NCI-H2196 treated with DMSO at 0.1 percent for 48 hours (cell line): ENCODE measurements around the gene FARP1.

ENCODE experiments used
- DNase-seq: peaks from one replicate; lab custom pipeline; 2025; ENCODE audit not compliant: unreplicated experiment; lab: John Stamatoyannopoulos, UW

Gene FARP1

DNA sequence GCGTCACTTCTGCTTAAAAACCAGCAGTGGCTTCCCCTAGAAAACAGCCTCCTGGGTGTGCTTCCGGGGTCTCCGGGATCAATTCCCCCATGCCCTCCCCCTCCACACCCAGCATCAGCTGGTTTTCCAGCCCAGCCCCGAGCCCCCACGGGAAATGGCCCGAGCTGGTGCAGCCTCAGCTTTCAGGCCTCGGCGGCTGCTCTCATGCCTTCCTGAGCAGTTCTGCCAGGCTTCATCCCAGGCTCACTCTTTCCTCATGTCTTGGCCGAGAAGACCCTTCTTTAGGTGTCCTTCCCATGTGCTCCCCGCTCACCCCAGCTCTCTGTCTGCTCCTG, 137.2 kb downstream of the FARP1 start:
- no peak for DNase-seq

DNA sequence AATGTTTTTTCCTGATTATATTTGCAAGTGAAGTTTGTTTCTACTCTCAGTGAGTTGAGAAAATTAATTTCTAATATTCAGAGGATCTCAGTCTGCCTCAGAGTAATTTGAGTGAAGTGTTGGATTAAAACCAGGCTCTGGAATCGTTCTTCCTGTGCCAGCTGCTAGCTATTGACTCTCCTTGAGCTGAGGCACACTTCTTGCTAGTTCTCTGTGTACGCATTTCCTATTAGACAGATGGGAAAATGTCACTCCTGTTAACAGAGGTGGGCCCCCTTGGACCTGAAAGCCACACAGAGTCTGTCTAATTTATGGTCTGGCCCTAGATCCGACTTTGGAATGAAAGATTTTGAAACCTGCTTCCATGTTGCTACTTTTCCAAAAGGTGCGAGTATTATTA, 141.8 kb downstream of the FARP1 start:
- DNase-seq: no peak

DNA sequence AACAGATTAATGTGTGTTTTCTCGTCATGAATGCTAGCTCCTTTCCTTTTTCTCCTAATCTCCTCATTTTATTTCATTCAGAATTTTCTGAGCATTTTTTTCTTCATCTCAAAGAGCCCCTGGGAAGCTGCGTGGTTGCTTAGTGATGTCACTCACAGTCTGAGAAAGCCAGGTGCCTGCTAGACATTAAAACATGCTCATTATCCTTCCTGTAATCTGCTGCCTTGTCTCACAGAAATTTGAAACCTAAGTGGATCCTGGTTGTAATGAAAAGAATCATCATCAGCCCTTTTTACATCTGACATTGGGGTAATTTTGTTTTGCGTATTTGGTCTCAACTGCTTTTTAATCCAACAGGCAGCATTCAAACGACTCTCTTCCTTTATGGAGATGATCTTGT, 142.4 kb downstream of the FARP1 start:
- DNase-seq: peak; percentile 18

DNA sequence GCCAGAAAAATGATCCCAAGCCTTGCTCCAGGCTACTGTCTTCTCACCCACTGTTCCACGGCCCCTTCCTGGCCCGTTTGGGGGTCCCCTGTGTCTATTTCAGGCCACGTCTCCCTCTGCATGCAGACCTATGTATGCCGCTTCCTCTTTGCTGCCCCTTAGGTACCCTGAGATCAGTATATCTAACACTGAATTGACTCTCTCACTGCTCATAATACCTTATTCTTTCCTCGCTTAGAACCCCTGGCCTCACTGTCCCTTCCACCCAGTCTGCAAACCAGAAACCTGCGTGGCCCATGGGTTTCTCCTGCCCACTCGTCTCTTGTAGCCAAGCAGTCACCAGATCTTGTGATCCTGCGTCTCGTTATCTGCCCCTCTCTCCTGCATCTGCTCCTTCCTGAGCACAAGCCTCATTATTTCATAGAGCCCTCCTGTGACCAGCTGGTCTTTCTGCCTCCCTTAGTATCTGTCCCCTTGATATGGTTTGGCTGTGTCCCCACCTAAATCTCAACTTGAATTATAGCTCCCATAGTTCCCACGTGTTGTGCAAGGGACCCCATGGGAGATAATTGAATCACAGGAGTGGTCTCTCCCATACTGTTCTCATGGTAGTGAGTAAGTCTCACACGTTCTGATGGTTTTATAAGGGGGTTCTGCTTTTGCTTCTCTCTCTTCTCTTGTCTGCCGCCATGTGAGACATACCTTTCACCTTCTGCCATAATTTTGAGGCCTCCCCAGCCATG, 143.1 kb downstream of the FARP1 start:
- no peak for DNase-seq

DNA sequence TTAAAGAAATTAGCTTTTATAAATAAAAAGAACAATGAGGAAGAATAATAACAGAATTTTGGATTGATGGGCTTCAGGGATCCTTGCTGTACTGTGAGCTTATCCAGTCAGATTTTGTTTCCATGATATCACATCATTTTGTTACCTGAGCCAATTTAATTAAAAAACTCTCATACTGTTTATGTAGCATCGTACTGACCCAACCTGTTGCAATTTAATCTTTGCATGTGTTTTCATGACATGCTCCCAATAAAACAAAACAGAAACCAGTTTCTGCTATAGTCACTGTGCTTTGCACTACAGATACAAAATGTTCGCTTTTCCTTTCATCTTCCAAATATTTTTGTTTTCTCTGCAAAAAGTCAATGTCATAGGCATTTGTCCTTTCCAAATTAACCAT, 143.9 kb downstream of the FARP1 start:
- DNase-seq: no peak

DNA sequence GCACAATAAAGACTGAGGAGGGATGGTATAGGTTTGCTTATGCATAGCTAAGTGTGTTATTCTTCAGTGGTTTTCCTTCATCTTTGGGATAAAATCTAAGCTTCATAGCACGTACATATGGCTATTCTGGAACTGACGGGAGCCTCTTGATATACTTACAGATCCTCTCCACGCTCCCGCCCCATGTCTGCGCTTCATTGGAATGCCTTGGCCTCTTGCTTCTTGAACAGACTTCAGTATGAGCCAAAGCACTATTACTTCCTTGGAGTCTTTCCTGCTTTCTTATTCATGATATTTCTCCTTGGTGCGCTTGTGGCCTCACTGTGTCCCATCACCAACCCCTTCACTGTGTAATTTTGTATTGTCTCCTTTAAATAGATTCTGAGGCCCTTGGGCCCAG, 145.3 kb downstream of the FARP1 start:
- no peak for DNase-seq

DNA sequence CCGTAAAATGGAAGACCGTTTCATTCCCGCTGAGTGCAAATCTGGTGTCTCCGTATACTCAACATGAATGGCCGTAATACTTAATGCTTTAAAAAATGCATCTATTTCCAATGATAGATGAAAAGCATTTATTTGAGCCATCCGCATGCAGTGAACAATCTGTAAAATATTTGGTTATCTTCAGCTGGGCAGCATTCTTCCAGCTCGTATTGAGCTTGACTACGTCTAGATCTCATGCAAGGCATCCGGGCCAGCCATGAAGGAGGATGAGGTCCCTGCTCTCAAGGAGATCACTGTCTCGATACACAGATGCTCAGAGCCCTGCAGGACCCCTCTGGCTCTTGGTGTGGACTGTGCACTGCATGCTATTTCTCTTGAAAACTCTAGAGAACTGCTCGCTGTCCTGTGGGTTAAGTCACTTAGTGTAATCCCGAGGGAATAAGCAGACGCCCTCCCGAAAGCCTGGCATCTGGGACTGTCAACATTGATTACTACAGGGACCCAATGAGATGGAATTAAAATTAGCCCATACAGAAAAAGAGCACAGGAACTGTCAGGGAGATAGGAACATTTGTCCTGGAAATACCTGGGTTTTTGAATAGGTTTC, 146.5 kb downstream of the FARP1 start:
- no peak for DNase-seq

DNA sequence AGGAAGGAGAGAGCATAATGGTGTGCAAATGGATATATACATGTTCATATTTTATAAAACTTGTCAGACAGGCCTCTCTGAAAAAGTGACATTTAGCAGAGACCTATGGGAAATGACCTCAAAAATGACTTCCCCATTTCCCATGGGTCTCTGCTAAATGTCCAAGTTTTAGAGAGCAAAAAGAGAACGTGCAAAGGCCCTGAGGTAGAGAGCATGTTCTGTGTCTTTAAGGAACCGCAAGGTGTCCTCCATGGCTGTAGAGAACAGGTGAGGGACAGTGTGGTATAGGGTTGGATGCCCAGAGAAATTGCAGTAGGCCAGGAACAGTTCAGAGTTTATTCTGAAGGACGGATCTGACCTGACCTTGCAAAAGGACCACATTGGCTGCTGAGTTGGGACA, 147.4 kb downstream of the FARP1 start:
- no peak for DNase-seq

DNA sequence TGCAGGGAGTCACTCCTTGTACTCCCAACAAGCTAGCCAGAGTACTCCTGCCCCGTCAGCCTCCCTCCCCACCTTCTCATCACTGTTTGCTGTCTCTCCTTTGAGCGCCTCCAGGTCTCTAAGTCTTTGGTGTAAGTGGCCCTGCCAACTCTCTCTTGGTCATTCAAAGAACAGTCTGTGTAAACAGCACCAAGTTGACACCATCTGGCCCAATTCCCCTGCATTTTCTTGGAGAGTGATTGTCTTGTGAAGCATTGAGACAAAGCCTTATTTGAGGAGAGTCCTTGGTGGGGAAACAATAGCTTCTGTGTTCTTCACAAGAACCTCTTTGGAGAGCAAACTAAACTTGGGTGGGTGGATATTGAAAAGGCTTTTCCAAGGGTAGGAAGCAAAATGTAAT, 148.8 kb downstream of the FARP1 start:
- no peak for DNase-seq

DNA sequence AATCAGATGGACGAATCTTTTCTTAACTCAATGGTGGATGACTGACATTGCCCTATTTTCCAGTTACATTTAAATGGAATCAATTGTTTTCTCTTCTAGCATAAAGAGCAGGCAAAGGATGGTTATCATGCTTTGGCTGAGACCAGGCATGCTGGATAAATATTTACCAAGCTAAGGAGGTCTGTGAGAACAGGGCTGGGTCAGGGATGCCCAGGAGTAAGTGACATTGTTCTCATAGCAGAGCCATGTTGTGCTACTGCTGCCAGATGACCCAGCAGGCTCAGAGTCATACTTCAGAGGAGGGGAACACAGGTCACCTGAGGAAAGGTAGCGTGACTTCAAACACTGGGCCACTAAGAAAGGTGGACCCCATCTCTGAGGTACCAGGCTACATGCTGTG, 150.2 kb downstream of the FARP1 start:
- DNase-seq: no peak

DNA sequence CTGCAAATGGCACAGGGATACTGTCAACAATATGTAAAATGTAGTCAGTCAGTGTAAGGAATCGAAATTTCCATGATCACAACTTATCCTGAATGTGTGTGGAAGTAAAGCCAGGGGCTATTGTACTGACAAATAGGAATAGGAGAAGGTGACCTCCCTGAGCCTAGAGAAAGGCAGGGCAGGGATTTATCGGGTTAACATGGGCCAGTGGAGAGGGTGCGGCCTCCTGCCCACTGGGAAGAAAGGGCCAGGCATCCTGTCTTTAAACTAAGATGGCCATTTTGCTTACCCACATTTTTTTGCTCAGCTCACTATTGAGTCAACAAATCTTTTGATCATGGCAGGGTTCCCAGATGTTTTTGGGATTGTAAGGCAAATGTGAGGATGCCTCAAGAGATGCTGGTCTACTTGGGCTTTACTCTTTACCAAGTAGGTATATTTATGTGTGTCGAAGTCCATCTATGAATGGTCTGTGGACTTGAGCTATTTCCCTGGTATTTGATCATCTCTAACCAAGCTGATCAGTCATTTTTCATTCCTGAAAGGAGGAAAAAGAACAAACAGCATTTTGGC, 150.8 kb downstream of the FARP1 start:
- DNase-seq: no peak

DNA sequence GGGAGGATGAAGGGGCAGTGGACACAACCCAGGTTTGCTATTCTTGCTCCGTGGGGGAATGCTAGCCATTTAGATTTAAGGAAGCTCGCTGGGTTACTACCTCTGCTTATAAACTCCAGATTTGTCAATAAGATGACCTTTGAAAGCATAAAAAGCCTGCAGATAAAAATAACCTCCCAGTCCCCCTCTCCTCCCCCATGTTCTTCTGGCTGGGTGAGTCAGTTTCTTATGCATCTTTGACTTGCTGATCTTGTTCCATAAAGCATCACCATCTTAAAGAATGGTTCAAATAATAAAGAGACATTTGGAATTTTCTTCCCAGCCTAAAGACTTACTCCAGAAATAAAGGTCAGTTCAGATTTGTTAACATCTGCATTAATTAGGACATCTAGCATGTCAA, 152.5 kb downstream of the FARP1 start:
- no peak for DNase-seq

DNA sequence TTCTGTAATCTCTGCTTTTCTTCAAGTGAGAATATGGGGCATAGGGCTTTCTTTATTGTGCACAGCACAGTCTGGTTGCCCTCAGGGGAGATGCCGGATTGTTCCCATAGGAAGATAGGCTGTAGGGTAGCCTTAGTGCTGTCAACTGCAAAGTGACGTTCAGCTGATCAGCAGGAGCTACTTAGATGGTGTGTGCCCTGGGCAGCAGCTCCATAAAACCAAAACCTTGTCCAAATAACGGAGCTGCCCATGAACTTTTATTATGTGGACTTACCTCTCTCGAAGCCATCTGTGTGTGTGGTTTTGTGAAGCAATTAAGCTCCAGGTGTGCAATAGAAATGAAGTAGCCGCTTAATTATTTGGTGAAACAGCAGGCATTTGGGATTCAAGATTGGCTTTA, 154.2 kb downstream of the FARP1 start:
- DNase-seq: no peak

DNA sequence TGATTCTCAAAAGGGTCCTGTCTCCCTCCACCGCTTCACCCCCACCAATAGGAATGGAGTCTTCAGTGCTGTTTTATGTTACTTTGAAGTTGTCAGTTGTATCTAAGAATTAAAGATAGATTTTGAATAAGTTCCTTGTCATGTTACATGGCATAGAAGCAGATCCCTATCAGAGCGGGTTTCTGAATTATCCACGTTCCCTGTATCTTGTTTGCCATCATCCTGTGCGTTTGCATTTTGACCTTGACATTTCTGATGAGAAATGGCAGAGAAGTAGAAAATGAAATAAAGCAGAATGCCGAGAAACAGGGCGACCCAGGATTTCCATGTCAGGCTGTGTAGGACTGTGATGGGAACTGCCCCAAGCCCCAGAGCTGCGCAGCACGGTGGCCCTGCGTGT, 154.9 kb downstream of the FARP1 start:
- DNase-seq: no peak

DNA sequence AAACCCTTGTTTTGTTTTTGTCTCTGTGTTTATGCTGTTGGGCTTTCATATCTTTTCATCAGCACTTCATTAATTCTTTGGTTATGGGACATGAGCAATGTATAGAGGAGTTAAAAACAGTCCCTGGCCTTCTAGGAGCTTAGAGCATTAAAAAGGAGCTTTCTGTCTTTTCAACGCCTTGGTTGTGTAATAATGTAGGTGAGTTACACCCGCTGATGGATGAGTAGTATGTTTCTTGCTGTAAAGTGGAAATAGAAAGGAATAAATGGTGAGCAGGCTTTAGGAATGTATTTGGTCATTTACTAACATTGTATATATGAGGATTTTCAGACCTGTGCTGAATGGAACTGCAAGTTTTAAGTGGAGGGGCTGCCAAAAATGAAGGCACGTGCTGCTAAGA, 155.7 kb downstream of the FARP1 start:
- DNase-seq: no peak

DNA sequence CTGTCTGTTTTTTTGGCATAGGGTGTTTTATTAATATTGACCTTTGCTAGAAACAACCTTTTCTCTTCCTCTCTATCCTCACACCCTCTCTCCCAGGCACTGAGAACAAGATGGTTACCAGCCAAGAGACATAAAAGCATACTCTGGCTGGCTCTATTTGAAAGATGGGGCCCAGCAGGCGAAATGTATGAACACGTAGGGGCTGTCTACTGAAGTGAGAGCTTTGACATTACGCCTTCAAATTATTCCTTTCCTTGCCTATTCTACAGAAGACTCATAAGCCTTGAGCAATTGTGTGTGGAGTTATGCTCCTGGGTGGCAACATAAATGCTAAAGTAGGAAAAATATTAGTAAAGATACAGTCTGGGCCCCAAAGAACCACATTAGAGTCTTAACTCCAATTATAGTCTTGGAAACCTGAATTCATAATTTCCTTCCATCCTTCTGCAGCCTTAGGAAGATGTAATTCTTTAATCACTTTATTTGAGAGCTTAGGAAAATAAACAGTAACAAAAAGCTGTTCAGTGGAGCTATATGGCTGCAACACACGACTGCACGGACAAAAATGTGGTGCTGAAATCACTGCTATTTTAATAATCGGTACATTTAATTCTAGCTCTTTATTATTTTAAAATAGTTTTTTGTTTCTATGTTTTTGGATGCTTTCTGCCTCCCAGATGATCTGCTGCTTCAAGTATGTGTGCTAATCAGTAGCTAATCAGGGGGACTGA, 156.5 kb downstream of the FARP1 start:
- no peak for DNase-seq

DNA sequence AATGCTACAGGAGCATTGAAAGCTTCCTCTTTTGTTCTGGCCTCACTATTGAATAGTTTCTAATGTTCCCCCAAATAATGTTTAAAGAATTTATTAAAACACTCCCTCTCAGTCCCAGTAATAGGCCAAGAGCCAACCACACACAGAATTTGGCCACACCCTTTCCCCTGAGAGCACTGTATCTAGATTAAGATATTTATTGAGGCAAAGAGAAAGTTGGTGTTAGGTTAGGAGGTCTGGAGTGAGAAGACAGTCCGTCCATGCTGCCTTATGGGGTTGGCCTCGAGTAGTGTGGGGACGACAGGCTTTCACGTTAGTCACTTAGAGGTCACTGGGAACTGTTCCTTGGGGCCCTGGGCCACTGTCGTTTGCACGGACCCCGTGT, 157.1 kb downstream of the FARP1 start:
- DNase-seq: no peak

DNA sequence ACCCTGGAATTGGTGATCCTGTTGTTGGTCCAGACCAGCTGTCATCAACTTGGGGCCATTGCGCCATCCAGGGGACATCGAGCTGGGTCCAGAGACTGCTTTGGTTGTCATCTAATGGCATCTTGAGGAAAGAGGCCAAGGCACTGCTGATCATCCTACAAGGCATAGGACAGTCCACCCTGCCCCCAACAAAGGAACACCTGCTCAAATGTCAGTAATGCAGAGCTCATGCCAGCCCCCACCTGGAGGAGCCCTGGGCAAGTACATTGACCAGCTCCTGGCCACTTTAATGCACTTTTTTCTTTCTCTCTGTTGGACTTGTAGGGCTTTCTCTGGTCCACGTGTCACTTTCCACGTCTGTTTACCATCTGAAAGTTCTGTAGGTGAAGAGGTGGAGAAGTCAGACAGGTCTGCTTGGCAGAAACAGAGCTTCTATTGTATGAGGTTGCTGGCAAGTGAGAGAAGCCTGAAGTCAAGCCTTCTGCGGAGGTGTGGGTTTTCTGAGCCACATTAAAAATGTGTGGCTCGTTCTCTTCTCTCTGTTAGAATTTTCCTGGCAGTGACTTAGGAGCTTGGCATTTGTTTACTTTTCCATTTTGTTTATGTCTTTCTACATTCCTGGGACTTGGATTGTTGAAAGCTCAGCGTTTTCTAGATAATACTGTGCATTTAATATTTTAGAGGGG, 158.2 kb downstream of the FARP1 start:
- DNase-seq: no peak

DNA sequence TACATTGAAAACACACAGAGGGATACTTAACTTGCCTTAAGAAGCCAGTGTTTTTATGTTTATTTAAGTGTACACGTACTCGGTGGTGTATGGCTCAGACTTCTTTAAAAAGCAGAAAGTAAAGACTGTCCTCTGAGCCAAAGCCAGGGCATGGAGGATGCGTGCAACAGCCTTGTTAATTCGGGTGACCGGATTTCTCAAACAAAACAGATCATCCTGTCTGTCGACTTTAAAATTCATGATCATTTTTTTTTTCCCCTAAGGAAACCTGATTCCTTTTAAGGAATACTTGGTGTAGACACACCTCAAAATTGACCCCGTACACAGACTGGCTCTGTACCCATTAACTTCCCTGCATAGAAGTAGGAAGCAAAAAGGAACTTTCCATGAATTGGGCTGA, 158.8 kb downstream of the FARP1 start:
- no peak for DNase-seq

DNA sequence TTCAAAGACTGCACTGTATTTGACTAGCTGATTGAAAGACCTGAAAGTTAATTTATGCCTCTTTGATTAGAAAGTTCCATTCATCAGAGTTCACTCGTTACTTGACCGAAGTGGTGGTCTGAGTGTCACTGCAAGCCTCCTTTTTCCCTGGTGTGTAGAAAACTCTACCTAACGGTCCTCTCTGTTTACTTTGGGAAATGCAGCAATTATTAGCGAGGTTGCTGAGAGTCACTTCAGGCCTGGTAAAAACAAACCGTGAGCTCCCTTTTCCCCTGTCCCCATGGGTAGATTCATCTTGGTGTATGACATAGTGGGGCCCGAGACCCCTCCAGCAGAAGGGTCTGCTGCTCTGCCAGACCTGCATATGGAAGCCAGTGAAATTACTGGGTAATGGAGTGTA, 161.0 kb downstream of the FARP1 start:
- DNase-seq: no peak

DNA sequence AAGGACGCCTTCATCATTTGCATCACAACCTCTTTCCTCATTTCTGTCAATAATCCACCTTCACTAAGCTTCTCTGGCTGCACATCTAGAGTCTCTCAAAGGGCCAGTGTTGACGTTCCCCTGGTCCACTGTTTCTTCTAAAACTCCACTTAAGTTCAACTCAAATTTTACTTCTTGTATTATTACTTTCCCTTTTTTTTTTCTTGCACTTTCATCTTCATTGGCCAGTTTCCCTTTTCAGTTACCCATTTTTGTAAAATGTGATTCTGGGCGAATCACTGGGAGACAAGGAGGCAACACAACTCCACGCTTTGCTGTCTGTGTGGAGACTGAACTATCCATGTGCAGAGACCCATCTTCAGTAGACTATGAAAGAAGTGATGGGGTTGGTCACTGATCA, 162.8 kb downstream of the FARP1 start:
- no peak for DNase-seq
